Endothelial cell (in vitro differentiated cells): Measurements from ENCODE around the gene AKR1C3. TPM values are rescaled to one million over a fixed set of nuclear protein-coding genes. Genes with fewer than 3 reads are reported as not detected.

ENCODE experiments used
- DNase-seq: peaks from one replicate; pipeline ENCODE4 v3.0.0; 2021; ENCODE audit warnings: low spot score
- H3K27ac Mint-ChIP-seq: one replicate; pipeline ENCODE4 v1.8.0; 2021; ENCODE audit warnings: mixed read lengths, inconsistent platforms; ENCODE audit not compliant: unreplicated experiment
- H3K27me3 Mint-ChIP-seq: one replicate; pipeline ENCODE4 v1.8.0; 2021; ENCODE audit warnings: mild to moderate bottlenecking, moderate library complexity, mixed read lengths, inconsistent platforms; ENCODE audit not compliant: unreplicated experiment
- H3K36me3 Mint-ChIP-seq: one replicate; pipeline ENCODE4 v1.8.0; 2021; ENCODE audit warnings: mild to moderate bottlenecking, low read depth, mixed read lengths, inconsistent platforms; ENCODE audit not compliant: unreplicated experiment
- H3K4me1 Mint-ChIP-seq: one replicate; pipeline ENCODE4 v1.8.0; 2021; ENCODE audit warnings: mild to moderate bottlenecking, mixed read lengths, inconsistent platforms; ENCODE audit not compliant: unreplicated experiment
- H3K4me3 Mint-ChIP-seq: one replicate; pipeline ENCODE4 v1.8.0; 2021; ENCODE audit warnings: mild to moderate bottlenecking, mixed read lengths, inconsistent platforms; ENCODE audit not compliant: unreplicated experiment
- H3K9me3 Mint-ChIP-seq: one replicate; pipeline ENCODE4 v1.8.0; 2021; ENCODE audit warnings: mixed read lengths, inconsistent platforms; ENCODE audit not compliant: unreplicated experiment
- total RNA-seq: library from RNA; stranded (reverse); fragmentation: NEBNext Ultra II Directional; extraction: Animal tissue kit (Norgen Biotek cat#: 25700); gene quantifications from one replicate; pipeline ENCODE4 v1.2.1, GENCODE V29; 2021; ENCODE audit not compliant: unreplicated experiment
- TF ChIP-seq, protein P1 (sequence below): fragments of 200-600 bp; sonication (generic); IDR thresholded peaks from one replicate; pipeline ENCODE4 v1.5.0; 2021; ENCODE audit warnings: antibody characterized with exemption; ENCODE audit not compliant: unreplicated experiment

AKR1C3 gene
- total RNA-seq, 1 donor from 2014 or later: 2.8 TPM

DNA sequence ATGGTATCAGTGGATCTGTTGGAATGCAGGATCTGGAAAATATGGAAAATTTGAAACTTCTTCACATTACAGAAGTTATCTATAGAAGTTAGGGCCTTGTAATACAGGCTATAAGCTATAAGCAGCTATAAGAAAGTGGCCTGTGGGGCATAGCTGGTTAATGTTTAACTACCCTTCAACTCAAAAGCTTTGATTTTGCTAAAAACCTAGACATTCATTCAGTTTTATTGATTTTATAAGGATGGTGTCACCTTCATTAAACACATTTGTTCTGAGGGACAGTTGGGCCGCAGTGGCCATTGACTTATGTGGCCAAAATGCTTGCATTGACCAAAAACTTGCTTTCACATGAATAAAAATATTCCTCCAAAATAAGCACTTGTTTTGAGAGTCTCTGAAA lies 13.1 kb upstream of the AKR1C3 start:
- Mint-ChIP-seq H3K9me3 (no peaks in the 10 kb centered on the region), H3K27me3 (peaks cover 1% of the 10 kb centered on the region), H3K27ac (no peak overlapping the region), H3K36me3 (no peaks in the 10 kb centered on the region), H3K4me1 (no peaks in the 10 kb centered on the region), H3K4me3 (no peak overlapping the region)
- DNase-seq: no peak
- TF ChIP-seq, protein P1, sequence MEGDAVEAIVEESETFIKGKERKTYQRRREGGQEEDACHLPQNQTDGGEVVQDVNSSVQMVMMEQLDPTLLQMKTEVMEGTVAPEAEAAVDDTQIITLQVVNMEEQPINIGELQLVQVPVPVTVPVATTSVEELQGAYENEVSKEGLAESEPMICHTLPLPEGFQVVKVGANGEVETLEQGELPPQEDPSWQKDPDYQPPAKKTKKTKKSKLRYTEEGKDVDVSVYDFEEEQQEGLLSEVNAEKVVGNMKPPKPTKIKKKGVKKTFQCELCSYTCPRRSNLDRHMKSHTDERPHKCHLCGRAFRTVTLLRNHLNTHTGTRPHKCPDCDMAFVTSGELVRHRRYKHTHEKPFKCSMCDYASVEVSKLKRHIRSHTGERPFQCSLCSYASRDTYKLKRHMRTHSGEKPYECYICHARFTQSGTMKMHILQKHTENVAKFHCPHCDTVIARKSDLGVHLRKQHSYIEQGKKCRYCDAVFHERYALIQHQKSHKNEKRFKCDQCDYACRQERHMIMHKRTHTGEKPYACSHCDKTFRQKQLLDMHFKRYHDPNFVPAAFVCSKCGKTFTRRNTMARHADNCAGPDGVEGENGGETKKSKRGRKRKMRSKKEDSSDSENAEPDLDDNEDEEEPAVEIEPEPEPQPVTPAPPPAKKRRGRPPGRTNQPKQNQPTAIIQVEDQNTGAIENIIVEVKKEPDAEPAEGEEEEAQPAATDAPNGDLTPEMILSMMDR: no peak

DNA sequence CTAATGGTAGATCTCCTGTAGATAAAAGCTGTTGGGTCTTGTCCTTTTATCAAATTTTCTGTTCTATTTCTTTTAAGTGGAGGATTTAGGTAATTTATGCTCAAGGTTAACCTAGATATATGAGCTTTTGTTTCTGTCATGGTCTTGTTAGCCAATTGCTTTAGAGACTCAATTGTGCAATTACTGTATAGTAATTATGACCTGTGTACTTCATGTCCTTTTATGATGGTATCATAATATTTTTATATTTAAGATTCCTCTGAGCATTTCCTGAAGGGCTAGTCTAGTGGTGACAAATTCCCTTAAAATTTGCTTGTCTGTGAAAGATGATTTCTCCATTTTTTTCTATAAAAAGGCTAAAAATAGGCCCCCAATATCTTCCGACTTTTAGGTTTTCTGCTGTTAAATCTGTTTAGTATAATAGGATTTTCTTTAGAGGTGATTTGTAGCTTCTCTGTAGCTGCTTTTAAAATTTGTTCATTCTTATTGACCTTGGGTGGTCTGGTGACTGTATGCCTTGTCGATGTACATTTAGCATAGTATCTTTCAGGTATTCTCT lies 5.4 kb upstream of the AKR1C3 start:
- no peaks in the 10 kb centered on the region for H3K9me3 Mint-ChIP-seq
- no peak overlapping the region for H3K27ac Mint-ChIP-seq
- no peaks in the 10 kb centered on the region for H3K4me1 Mint-ChIP-seq
- H3K4me3 Mint-ChIP-seq: no peak overlapping the region
- TF ChIP-seq, protein P1: no peak
- no peaks in the 10 kb centered on the region for H3K36me3 Mint-ChIP-seq
- H3K27me3 Mint-ChIP-seq: peaks cover 1% of the 10 kb centered on the region
- no peak for DNase-seq

DNA sequence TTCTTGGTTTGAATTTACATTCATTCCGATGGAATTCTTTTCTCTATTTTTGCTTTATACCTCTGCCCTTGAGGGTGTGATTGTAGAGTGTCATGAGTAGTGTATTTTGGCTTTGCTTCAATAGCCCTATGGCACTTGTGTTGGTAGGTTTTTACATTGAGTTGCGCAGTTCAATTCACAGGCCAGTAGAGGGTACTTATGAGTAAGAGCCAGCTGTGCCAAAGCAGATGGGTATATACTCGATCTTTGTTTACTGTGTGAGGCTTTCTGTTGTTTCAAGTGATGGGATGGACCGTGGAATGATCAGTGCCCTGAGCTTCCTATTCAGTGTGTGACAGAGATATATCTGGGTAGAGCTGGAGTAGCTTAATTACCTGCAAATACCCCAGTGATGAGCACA lies 4.3 kb upstream of the AKR1C3 start:
- no peaks in the 10 kb centered on the region for H3K9me3 Mint-ChIP-seq
- H3K36me3 Mint-ChIP-seq: no peaks in the 10 kb centered on the region
- H3K27me3 Mint-ChIP-seq: peaks cover 1% of the 10 kb centered on the region
- TF ChIP-seq, protein P1: peak; percentile 57
- DNase-seq: peak; percentile 7
- H3K27ac Mint-ChIP-seq: no peak overlapping the region
- no peak overlapping the region for H3K4me3 Mint-ChIP-seq
- no peaks in the 10 kb centered on the region for H3K4me1 Mint-ChIP-seq

DNA sequence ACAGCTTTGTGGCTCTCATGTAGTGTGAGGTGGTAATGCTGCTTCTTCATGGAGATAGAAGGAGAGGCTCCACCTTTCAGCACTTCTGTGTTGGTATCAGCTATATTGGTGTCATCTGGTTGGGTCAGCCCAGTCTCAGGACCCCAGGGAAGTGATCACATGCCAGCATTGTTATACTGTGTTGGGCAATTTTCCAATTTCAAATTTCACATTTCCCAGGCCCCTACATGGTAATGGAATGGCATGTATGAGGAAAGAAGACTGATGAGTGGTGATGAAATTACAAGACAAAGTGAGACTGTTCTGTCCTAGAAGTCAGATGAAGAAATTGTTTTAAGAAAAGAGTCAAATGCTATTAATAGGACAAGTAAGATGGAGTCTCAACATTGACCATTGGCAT lies 3.7 kb upstream of the AKR1C3 start:
- H3K4me3 Mint-ChIP-seq: no peak overlapping the region
- TF ChIP-seq, protein P1: no peak
- no peaks in the 10 kb centered on the region for H3K36me3 Mint-ChIP-seq
- no peak overlapping the region for H3K27ac Mint-ChIP-seq
- no peaks in the 10 kb centered on the region for H3K9me3 Mint-ChIP-seq
- H3K27me3 Mint-ChIP-seq: peaks cover 1% of the 10 kb centered on the region
- DNase-seq: no peak
- H3K4me1 Mint-ChIP-seq: no peaks in the 10 kb centered on the region

DNA sequence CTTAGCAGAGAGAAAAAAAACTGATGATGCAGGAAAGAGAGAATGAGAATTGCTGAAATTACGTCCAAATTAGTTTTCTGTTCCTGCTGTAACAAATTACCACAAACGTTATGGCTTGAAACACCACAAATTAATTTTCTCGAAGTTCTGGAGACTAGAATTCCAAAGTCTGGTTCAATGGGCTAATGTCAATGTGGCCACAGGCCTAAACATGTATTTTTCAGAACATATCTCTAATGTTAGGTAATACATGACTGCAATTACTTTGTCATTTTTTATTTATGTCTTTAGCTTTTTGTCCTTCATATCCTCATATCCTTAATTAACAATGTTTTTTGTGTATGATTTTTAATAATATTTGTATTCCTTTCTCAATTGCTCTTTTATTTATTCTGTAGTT lies 3.0 kb upstream of the AKR1C3 start:
- H3K27ac Mint-ChIP-seq: no peak overlapping the region
- H3K4me3 Mint-ChIP-seq: no peak overlapping the region
- H3K9me3 Mint-ChIP-seq: no peaks in the 10 kb centered on the region
- H3K27me3 Mint-ChIP-seq: no peaks in the 10 kb centered on the region
- no peaks in the 10 kb centered on the region for H3K36me3 Mint-ChIP-seq
- no peak for DNase-seq
- TF ChIP-seq, protein P1: no peak
- H3K4me1 Mint-ChIP-seq: no peaks in the 10 kb centered on the region
